ENCODE measurements around the gene RELT.

RELT gene

DNA sequence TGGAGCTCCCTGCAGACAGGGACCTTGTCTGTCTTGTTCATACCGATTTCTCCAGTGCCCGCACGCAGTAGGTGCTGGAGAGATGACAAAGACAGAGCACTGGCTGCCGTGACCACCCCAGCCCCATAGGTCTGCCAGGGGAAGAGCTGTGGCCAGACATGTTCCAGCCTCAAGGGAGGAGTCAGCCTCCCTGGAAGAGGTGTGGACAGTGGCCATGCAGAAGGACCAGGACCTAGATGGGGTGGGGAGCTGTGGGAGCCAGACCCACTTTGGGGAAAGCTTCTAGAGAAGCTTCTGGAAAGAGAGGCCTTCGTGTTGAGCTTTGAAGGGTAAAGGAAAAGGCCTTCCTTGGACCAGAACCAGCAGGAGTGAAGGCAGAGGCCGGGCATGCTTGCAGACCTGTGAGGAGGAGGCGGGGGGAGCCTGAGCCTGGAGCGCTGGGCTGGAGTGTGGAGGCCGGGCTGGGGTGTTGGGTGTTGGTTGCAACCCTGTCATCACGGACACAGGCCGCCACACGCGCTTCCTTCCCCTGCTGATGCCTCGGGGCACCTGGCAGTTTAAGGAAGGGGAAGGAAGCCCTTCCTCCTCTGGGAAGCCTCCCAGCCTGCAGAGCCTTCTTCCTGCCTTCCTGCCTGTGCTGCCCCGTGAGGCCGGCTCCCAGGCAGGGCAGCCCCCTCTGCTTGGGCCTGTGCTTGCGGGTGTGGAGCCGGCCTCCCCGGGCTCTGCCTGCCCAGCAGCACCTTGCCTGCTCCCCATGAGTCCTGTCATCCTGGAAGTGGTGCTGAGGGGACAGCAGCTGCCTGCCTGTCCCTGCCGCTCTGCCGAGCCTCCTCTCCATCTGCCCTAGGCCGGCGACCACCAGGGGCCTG is 12.3 kb downstream of the RELT start:
- DNase-seq (ENCODE audit: insufficient read length): no peak
- no peak for FAIRE-seq
- TF ChIP-seq POLR2AphosphoS5 (IDR thresholded peaks at IDR 0.05; ENCODE audit: low read depth, low read length): no peak
- TF ChIP-seq POLR2A (IDR thresholded peaks at IDR 0.05; ENCODE audit: low read depth, low read length): no peak
- no peak for TF ChIP-seq TAF1 (IDR thresholded peaks at IDR 0.05; ENCODE audit: borderline replicate concordance, low read depth, low read length)

DNA sequence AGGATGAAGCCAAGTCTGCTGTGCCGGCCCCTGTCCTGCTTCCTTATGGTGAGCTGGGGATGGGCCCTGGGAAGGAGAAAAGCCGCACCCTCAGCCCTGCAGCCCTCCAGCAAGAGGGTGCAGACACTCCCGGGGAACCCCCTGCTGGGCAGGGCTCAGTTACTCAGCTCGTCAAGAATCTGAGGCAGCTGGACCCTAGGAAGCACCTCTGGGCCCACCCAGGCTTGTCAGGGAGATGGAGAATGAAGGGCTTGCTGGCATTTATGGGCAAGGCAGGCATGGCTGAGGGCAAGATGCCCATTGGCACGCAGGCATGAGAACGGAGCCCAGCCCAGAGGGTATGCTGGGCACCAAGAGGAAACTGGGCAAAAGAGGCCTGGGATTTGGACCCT is 12.9 kb downstream of the RELT start:
- no peak for FAIRE-seq
- TF ChIP-seq TAF1 (IDR thresholded peaks at IDR 0.05; ENCODE audit: borderline replicate concordance, low read depth, low read length) (no peak), POLR2A (IDR thresholded peaks at IDR 0.05; ENCODE audit: low read depth, low read length) (no peak), POLR2AphosphoS5 (IDR thresholded peaks at IDR 0.05; ENCODE audit: low read depth, low read length) (no peak)

DNA sequence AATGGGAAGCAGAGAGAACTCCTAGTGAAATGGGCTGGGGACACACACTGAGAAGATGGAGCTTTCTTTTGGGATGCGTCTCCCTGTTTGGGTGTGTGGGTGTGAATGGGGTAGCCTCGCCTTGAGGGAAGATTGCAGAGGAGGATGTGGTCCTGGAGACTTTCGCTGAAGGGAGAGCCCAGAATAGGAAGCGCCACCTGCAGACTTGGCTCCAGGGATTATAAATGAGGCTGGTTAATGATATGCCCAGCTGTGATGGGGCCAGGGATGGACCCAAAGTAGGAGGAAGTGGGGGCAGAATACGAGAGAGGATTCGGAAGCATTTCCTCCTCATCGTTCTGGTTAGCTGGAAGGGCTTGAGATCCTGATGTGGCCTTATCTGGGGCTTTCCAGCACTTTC is 13.7 kb downstream of the RELT start:
- no peak for TF ChIP-seq POLR2A (IDR thresholded peaks at IDR 0.05; ENCODE audit: low read depth, low read length)
- TF ChIP-seq TAF1 (IDR thresholded peaks at IDR 0.05; ENCODE audit: borderline replicate concordance, low read depth, low read length): no peak
- no peak for TF ChIP-seq POLR2AphosphoS5 (IDR thresholded peaks at IDR 0.05; ENCODE audit: low read depth, low read length)
- FAIRE-seq (no peak), DNase-seq (ENCODE audit: insufficient read length) (no peak)

More for the DNA sequence above, 12.9 kb downstream of the RELT start:
- no peak for DNase-seq (ENCODE audit: insufficient read length)

DNA sequence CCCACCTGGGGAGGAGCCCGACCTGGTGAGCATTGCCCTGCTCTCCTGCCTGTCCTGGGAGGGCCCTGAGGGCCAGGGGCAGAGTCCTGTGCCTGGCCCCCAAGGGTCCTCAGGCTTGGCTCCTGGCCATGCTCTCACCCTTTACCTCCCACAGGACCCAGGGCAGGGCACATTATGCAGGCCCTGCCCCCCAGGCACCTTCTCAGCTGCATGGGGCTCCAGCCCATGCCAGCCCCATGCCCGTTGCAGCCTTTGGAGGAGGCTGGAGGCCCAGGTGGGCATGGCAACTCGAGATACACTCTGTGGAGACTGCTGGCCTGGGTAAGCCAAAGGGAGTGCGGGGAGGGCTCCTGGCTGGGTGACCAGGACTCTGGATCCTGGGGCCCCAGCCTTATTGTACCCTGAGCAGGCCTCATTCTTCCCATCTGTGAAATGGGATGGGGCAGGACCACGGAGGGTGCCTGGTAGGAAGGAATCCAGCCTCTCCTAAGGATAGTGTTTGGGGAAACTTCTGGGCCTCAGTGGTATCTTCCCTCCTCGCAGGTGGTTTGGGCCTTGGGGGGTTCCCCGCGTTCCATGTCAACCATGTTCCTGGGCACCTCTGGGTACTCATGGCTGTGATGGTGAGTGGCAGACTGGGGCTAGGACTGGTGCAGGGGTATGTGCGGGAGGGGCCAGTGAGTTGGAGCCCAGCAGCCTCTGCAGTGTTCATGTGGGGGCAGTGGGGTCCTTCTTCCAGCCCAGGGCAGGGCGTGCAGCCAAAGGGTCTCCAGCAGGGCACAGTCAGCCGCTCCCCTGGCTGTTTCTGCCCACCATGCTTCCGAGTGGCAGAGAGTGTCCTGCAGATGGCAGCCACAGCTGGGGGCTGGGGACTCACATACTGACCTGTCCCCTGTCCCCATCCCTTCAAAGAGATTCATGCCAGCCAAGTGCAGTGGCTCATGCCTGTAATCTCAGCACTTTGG is 14.7 kb downstream of the RELT start:
- FAIRE-seq: no peak

DNA sequence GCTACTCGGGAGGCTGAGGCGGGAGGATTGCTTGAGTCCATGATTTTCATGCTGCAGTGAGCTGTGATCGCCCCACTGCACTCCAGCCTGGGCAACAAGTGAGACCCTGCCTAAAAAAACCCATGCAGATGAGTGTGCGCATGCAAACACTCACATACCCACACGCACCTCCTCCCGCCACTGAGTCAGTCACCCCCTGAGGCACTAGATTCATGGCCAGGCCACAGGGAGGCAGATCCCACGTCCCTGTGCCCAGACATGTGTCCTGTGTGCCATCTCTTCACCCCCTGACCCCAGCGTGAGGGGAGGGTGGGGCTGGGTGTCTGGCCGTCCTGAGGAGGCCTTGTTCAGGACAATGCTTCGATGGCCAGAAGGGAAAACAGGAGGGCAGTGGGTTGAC is 15.5 kb downstream of the RELT start:
- TF ChIP-seq TAF1 (IDR thresholded peaks at IDR 0.05; ENCODE audit: borderline replicate concordance, low read depth, low read length): no peak
- TF ChIP-seq POLR2AphosphoS5 (IDR thresholded peaks at IDR 0.05; ENCODE audit: low read depth, low read length): no peak
- no peak for TF ChIP-seq POLR2A (IDR thresholded peaks at IDR 0.05; ENCODE audit: low read depth, low read length)
- DNase-seq (ENCODE audit: insufficient read length) (no peak), FAIRE-seq (no peak)

More for the DNA sequence above, 14.7 kb downstream of the RELT start:
- TF ChIP-seq POLR2AphosphoS5 (IDR thresholded peaks at IDR 0.05; ENCODE audit: low read depth, low read length): no peak
- no peak for DNase-seq (ENCODE audit: insufficient read length)

DNA sequence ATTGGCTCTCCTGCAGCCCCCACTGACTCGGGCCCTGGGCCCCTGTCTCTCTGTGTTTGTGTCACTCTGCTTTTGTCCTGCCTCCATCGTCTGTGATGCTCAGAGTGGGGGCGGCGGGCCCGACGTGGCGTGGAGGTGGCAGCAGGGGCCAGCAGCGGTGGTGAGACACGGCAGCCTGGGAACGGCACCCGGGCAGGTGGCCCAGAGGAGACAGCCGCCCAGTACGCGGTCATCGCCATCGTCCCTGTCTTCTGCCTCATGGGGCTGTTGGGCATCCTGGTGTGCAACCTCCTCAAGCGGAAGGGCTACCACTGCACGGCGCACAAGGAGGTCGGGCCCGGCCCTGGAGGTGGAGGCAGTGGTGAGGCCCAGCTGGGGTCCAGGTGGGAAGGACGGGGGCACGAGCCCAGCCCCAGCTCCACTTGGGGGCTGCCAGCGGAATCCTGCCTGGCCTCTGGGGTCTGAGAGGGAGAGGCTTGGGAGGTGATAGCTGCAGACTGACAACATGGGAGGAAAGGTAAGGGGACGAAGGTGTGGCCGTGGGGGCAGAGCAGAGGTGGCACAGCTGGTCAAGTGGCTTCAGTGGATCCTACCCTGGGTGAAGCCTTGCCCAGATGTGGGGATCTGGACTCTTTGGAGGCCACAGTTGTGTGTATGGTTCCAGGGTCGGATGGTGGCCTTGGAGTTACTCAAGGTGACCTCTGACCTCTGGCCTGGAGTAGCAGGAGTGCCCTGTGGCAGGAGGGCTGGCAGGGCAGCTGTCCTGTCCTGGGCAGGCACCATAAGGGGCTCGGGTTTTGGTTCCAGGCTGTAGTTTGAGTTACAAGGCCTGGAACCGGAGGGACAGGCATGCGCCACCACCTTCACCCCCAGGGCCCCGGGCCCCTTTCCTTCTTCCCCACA is 16.2 kb downstream of the RELT start:
- FAIRE-seq (no peak), DNase-seq (ENCODE audit: insufficient read length) (no peak)
- TF ChIP-seq POLR2A (IDR thresholded peaks at IDR 0.05; ENCODE audit: low read depth, low read length) (no peak), TAF1 (IDR thresholded peaks at IDR 0.05; ENCODE audit: borderline replicate concordance, low read depth, low read length) (no peak), POLR2AphosphoS5 (IDR thresholded peaks at IDR 0.05; ENCODE audit: low read depth, low read length) (no peak)

DNA sequence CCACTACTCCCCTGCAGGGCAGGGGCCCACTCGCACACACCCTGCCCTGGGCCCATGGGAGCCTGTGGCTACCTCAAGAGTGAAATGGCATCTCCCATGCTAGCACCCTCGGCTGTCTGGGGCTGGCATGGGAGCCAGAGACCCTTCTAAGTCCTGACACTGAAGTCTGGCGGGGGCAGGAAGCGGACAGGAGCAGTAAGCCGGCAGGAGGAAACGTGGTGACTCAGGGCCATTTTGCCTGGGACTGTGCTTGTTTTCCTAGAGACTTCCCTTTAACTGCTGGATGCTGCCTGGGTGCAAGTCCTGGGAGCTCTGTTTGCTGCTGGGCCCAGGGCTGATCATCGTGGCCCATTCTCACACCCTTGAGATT is 16.8 kb downstream of the RELT start:
- TF ChIP-seq POLR2A (IDR thresholded peaks at IDR 0.05; ENCODE audit: low read depth, low read length): no peak; the same call in 1 of the 2 replicates
- TF ChIP-seq TAF1 (IDR thresholded peaks at IDR 0.05; ENCODE audit: borderline replicate concordance, low read depth, low read length): no peak
- no peak for TF ChIP-seq POLR2AphosphoS5 (IDR thresholded peaks at IDR 0.05; ENCODE audit: low read depth, low read length)
- peak; percentile 76 for FAIRE-seq
- DNase-seq (ENCODE audit: insufficient read length): no peak

DNA sequence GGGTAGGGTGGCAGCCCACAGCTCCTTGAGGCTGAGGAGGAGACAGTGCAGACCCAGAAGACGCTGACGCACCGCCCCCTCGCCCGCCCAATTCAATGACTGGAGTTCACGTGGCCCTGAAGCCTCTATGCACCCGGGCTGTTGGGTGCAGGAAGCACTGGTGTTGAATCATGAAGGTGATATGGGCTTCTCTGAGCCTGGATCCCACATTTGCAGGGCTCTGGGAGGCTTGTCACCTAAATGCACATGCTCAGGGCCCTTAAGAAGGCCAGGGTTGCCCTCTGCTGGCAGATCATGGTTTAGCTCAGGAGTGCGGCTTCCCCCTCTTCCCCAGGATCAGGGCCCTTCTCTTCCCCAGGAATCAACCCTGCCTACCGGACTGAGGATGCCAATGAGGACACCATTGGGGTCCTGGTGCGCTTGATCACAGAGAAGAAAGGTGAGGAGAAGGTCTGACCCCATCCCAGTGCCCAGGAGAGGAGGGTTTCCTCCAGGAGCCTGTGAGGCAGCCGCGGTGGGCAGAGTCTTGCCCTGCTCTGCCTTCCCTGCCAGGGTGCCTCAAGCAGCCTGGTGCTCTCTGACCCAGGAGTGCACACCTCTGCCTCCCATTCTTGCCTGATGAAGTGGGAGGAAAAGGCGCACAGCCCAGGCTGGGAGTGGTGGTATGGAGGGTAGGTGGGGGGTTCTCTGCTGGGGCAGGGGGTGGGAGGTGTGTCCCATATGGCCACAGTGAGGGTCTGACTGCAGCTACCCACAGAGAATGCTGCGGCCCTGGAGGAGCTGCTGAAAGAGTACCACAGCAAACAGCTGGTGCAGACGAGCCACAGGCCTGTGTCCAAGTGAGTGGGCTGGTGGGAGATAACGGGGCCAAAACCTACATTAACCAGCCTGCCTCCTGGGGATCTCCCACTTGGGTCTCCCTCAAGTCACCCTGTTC is 17.5 kb downstream of the RELT start:
- no peak; the same call in 1 of the 2 replicates for TF ChIP-seq POLR2A (IDR thresholded peaks at IDR 0.05; ENCODE audit: low read depth, low read length)
- no peak for TF ChIP-seq TAF1 (IDR thresholded peaks at IDR 0.05; ENCODE audit: borderline replicate concordance, low read depth, low read length)
- no peak; the same call in 1 of the 2 replicates for TF ChIP-seq POLR2AphosphoS5 (IDR thresholded peaks at IDR 0.05; ENCODE audit: low read depth, low read length)
- peak; percentile 85 for DNase-seq (ENCODE audit: insufficient read length)
- FAIRE-seq: peak; percentile 97

DNA sequence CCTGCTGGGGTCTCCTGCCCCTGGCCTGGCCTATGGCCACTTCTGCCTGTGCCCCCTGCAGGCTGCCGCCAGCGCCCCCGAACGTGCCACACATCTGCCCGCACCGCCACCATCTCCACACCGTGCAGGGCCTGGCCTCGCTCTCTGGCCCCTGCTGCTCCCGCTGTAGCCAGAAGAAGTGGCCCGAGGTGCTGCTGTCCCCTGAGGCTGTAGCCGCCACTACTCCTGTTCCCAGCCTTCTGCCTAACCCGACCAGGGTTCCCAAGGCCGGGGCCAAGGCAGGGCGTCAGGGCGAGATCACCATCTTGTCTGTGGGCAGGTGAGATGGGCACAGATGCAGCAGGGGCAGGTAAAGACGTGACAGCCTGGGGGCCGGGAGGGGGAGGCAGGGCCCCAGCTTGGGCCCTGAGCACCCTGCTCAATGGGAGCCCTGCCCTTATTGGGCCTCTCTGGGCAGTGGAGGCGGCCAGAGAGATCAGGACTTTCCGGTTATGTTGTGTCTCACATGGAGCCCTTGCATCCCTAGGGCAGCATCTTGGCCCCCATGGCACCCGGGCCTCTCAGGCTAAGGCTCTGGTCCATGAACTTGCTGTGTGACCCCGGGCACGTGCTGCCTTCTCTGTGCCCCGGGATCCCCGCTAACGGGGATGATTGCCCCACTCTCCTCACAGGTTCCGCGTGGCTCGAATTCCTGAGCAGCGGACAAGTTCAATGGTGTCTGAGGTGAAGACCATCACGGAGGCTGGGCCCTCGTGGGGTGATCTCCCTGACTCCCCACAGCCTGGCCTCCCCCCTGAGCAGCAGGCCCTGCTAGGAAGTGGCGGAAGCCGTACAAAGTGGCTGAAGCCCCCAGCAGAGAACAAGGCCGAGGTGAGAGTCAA is 18.5 kb downstream of the RELT start:
- DNase-seq (ENCODE audit: insufficient read length) (no peak), FAIRE-seq (peak; percentile 36)
- TF ChIP-seq POLR2A (IDR thresholded peaks at IDR 0.05; ENCODE audit: low read depth, low read length) (0 out of 2 replicates have a peak, but pooled peaks have one; percentile 34), TAF1 (IDR thresholded peaks at IDR 0.05; ENCODE audit: borderline replicate concordance, low read depth, low read length) (no peak), POLR2AphosphoS5 (IDR thresholded peaks at IDR 0.05; ENCODE audit: low read depth, low read length) (peak; percentile 48)
